Omental fat pad (tissue), 4 donors: ENCODE results near the gene OXCT2. TPM values are rescaled to one million over a fixed set of nuclear protein-coding genes. Genes with fewer than 3 reads are reported as not detected.

Source experiments
- ATAC-seq: fragments of 150-250 bp; one replicate; pipeline ENCODE4 v1.9.1; 2016; ENCODE audit warnings: mild to moderate bottlenecking, moderate library complexity; ENCODE audit not compliant: low FRiP score
- DNase-seq: peaks from one replicate; pipeline ENCODE4 v3.0.0-alpha.2; 2019; ENCODE audit warnings: low spot score
- CTCF ChIP-seq, 3 donors: fragments of 450-650 bp; IDR thresholded peaks; one replicate each; pipeline ENCODE4 v1.5.1; 2016 to 2017; ENCODE audit warnings: antibody characterized with exemption in 3 of 3, mild to moderate bottlenecking in 3 of 3, moderate library complexity in 2 of 3
- total RNA-seq, 4 donors: library from RNA; depleted of rRNA; stranded (reverse); fragments of >200 nt; gene quantifications; one replicate each; pipeline ENCODE4 v1.1.0, GENCODE V29; 2016

Gene OXCT2
- total RNA-seq, 4 donors from 2014 or later: 0.24 to 1.4 (median 0.31) TPM

- ATAC-seq (no peak), DNase-seq (no peak)
- TF ChIP-seq CTCF (IDR thresholded peaks at IDR 0.05): no peak
These were observed 10.8 kb downstream of the OXCT2 start for GRCh38 chr1:39760074-39761008.

GRCh38 chr1:39759436-39759726 is 11.8 kb downstream of the OXCT2 start:
- no peak for ATAC-seq
- TF ChIP-seq CTCF (IDR thresholded peaks at IDR 0.05): no peak
- DNase-seq: no peak

- ATAC-seq: no peak
- TF ChIP-seq CTCF (IDR thresholded peaks at IDR 0.05): no peak
These were observed 12.4 kb downstream of the OXCT2 start for GRCh38 chr1:39758556-39759435.

GRCh38 chr1:39757501-39757900 is 13.6 kb downstream of the OXCT2 start:
- no peak for TF ChIP-seq CTCF (IDR thresholded peaks at IDR 0.05)
- no peak for DNase-seq
- no peak for ATAC-seq

More at GRCh38 chr1:39758556-39759435, 12.4 kb downstream of the OXCT2 start:
- DNase-seq: no peak

GRCh38 chr1:39755965-39756659 is 15.0 kb downstream of the OXCT2 start:
- ATAC-seq (no peak), DNase-seq (no peak)
- no peak for TF ChIP-seq CTCF (IDR thresholded peaks at IDR 0.05)

- ATAC-seq (no peak), DNase-seq (no peak)
- no peak for TF ChIP-seq CTCF (IDR thresholded peaks at IDR 0.05)
These were observed 16.1 kb downstream of the OXCT2 start for GRCh38 chr1:39754906-39755504.
